HG03469 (cell line): ENCODE measurements around the gene SPIRE1.
"Not testable (repeated sequence)": the region's sequence is repeated elsewhere in the genome, so short reads cannot be mapped to it uniquely, and the experiment has no call there.

Experiments used
- ATAC-seq: cut with Tn5 transposase; IDR thresholded peaks from one replicate; pipeline ENCODE4 v1.9.1; 2021; ENCODE audit warnings: mild to moderate bottlenecking, moderate library complexity, moderate number of reproducible peaks; ENCODE audit not compliant: unreplicated experiment

The SPIRE1 gene

GRCh38 chr18:12497296-12497695, 160.6 kb downstream of the SPIRE1 start:
- no peak for ATAC-seq

- no peak for ATAC-seq
Measured at GRCh38 chr18:12492907-12493306, 165.0 kb downstream of the SPIRE1 start.

- no peak for ATAC-seq
Measured at GRCh38 chr18:12491611-12492435, 166.1 kb downstream of the SPIRE1 start.

GRCh38 chr18:12485479-12486105, 172.3 kb downstream of the SPIRE1 start:
- ATAC-seq = no peak

- not testable (repeated sequence) for ATAC-seq
Measured at GRCh38 chr18:12481915-12482314, 176.0 kb downstream of the SPIRE1 start.

GRCh38 chr18:12479982-12480381, 177.9 kb downstream of the SPIRE1 start:
- no peak for ATAC-seq

GRCh38 chr18:12479536-12479935, 178.4 kb downstream of the SPIRE1 start:
- no peak for ATAC-seq

GRCh38 chr18:12478269-12479047, 179.4 kb downstream of the SPIRE1 start:
- ATAC-seq = no peak

- no peak for ATAC-seq
Measured at GRCh38 chr18:12477606-12478005, 180.3 kb downstream of the SPIRE1 start.

- no peak for ATAC-seq
Measured at GRCh38 chr18:12476955-12477354, 181.0 kb downstream of the SPIRE1 start.

- ATAC-seq = no peak
Measured at GRCh38 chr18:12474876-12475275, 183.0 kb downstream of the SPIRE1 start.

GRCh38 chr18:12474146-12474545, 183.8 kb downstream of the SPIRE1 start:
- no peak for ATAC-seq

GRCh38 chr18:12470382-12471075, 187.4 kb downstream of the SPIRE1 start:
- no peak for ATAC-seq

- ATAC-seq = no peak
Measured at GRCh38 chr18:12468445-12468844, 189.5 kb downstream of the SPIRE1 start.

- no peak for ATAC-seq
Measured at GRCh38 chr18:12464731-12465130, 193.2 kb downstream of the SPIRE1 start.

- ATAC-seq = no peak
Measured at GRCh38 chr18:12463191-12463590, 194.7 kb downstream of the SPIRE1 start.

- ATAC-seq = no peak
Measured at GRCh38 chr18:12462242-12462641, 195.7 kb downstream of the SPIRE1 start.

GRCh38 chr18:12461326-12461725, 196.6 kb downstream of the SPIRE1 start:
- no peak for ATAC-seq

- no peak for ATAC-seq
Measured at GRCh38 chr18:12460874-12461273, 197.0 kb downstream of the SPIRE1 start.

- ATAC-seq = no peak
Measured at GRCh38 chr18:12458771-12459170, 199.1 kb downstream of the SPIRE1 start.

- no peak for ATAC-seq
Measured at GRCh38 chr18:12456441-12456840, 201.5 kb downstream of the SPIRE1 start.
